Ovary (tissue), 9 donors: ENCODE measurements around the gene FHOD1. TPM values are rescaled to one million over a fixed set of nuclear protein-coding genes. Genes with fewer than 3 reads are reported as not detected.

Source experiments
- DNase-seq, 5 donors: peaks; one replicate each; pipeline ENCODE4 v3.0.0-alpha.2; 2019 to 2020
- H3K27ac ChIP-seq, 2 donors: fragments of 200-600 bp; one replicate each; pipeline versions ENCODE4 v1.5.1 to v1.8.0; 2019 to 2022
- H3K27me3 ChIP-seq: fragments of 200-600 bp; one replicate; pipeline ENCODE4 v1.8.0; 2022
- H3K36me3 ChIP-seq: fragments of 200-600 bp; sonication (generic); one replicate; pipeline ENCODE4 v1.5.1; 2019
- H3K4me1 ChIP-seq: one replicate; pipeline ENCODE4 v1.8.1; 2013; ENCODE audit warnings: mild to moderate bottlenecking, moderate library complexity; ENCODE audit not compliant: insufficient read depth
- H3K4me3 ChIP-seq: fragments of 200-600 bp; sonication (generic); one replicate; pipeline ENCODE4 v1.5.1; 2017
- H3K9me3 ChIP-seq, 2 donors: fragments of 200-600 bp in 1 of 2; sonication (generic) in 1 of 2; one replicate each; pipeline versions ENCODE4 v1.5.1 to v1.8.1; 2013 to 2019; ENCODE audit warnings: mild to moderate bottlenecking in 1 of 2, moderate library complexity in 1 of 2
- EP300 ChIP-seq: sonication (generic); formaldehyde crosslinking; IDR thresholded peaks from one replicate; pipeline ENCODE4 v1.6.1; 2017; ENCODE audit warnings: antibody characterized with exemption
- POLR2A ChIP-seq: fragments of 450-650 bp; IDR thresholded peaks from one replicate; pipeline ENCODE4 v1.6.1; 2017; ENCODE audit warnings: antibody characterized with exemption, mild to moderate bottlenecking, moderate library complexity
- WGBS, 3 donors: extraction: QIAGEN DNeasy Blood & Tissue Kit in 1 of 3; methylation state at CpG; one replicate each; pipeline versions ENCODE4 v1.1.5 to v1.1.7; 2013 to 2017; 5-methylcytosine and 5-hydroxymethylcytosine counted together
- intact Hi-C, 4 donors: fragments of 100-400 bp; cut with DNase I; formaldehyde crosslinking; loops; one replicate each; pipeline versions ENCODE4 v1.11.0 to v1.15.1; 2022 to 2023
- polyA plus RNA-seq, 2 donors: library from polyadenylated mRNA; stranded (reverse); fragments of 200-250 nt in 1 of 2; fragments of 350-450 nt in 1 of 2; fragmentation: Illumina TruSeq in 1 of 2; extraction: RNeasy Lipid Tissue Mini Kit (QIAGEN cat#74804) in 1 of 2; gene quantifications; one replicate each; pipeline ENCODE4 v1.2.3, GENCODE V29; 2013 to 2014
- total RNA-seq, 7 donors: library from RNA; depleted of rRNA in 2 of 7; stranded (reverse); fragments of >200 nt in 2 of 7; fragmentation: NEBNext Ultra II Directional in 3 of 7; extraction: Animal tissue kit (Norgen Biotek cat#: 25700) in 3 of 7; gene quantifications; one replicate each; pipeline versions ENCODE4 v1.1.0 to v1.2.4, GENCODE V29; 2016 to 2023
- TF ChIP-seq, protein P1 (sequence below), 3 donors: fragments of 450-650 bp in 2 of 3; fragments of 200-600 bp in 1 of 3; IDR thresholded peaks; one replicate each; pipeline versions ENCODE4 v1.5.1 to v1.8.0; 2016 to 2022; ENCODE audit warnings: antibody characterized with exemption in 3 of 3, mild to moderate bottlenecking in 1 of 3
- donor health status: DM: no; HTN: no; CAD: no; lungs with moderate emphysema.
- donor health status: DM: no; HTN: no; CAD: no.
- donor health status: Bipolar disorder and iron deficiency.
- donor health status: DM: yes; HTN: yes; CAD: no.
- donor health status: DM: no; HTN: no; CAD: no.
- donor health status: DM: yes; HTN: yes; CAD: no.

The FHOD1 gene
- total and polyA plus RNA-seq, 9 donors: 16.0 to 84.2 (median 36.9) TPM

DNA sequence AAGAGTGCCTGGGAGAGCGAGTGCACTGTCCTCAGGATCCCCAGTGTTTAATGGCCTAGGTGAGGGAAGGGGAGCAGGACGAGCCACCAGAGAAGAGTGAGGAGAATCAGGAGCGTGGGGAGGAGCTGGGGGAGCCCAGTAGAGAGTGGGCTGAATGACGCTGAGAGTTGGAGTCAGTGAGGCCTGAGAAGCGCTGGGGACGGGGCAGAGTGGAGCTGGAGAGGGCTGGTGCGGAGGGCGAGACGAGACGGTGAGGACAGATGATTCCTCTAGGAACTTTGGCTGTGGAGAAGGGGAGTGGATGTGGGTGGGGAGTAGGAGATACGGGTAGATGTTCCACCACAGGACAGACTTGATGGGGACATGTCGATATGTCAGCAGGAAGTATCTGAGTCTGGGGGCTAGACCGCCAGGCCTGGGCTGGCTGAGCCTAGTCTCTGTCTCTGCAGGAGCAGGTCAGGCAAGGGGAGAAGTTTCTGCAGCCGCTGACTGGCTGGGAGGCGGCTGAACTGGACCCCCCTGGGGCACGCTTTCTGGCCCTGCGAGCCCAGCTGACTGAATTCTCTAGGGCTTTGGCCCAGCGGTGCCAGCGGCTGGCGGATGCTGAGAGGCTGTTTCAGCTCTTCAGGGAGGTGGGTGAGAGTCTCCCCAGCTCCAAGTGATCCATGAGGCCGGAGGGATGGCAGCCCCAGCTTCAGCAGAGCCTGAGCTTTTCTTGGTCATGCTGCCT, 36.7 kb upstream of the FHOD1 start:
- no peaks in the 10 kb centered on the region for H3K27me3 ChIP-seq
- no peaks in the 10 kb centered on the region for H3K36me3 ChIP-seq
- TF ChIP-seq, protein P1, sequence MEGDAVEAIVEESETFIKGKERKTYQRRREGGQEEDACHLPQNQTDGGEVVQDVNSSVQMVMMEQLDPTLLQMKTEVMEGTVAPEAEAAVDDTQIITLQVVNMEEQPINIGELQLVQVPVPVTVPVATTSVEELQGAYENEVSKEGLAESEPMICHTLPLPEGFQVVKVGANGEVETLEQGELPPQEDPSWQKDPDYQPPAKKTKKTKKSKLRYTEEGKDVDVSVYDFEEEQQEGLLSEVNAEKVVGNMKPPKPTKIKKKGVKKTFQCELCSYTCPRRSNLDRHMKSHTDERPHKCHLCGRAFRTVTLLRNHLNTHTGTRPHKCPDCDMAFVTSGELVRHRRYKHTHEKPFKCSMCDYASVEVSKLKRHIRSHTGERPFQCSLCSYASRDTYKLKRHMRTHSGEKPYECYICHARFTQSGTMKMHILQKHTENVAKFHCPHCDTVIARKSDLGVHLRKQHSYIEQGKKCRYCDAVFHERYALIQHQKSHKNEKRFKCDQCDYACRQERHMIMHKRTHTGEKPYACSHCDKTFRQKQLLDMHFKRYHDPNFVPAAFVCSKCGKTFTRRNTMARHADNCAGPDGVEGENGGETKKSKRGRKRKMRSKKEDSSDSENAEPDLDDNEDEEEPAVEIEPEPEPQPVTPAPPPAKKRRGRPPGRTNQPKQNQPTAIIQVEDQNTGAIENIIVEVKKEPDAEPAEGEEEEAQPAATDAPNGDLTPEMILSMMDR (IDR thresholded peaks at IDR 0.05): no peak
- H3K27ac ChIP-seq: no peak overlapping the region
- intact Hi-C loops: loop anchor here in 3 of 4 donors (5.0 to 10.0 kb wide), 3 partner anchors 111 to 181 kb away; partner anchors contain the start of gene TPPP3 (in 1 of the 3)
- H3K4me3 ChIP-seq: no peak overlapping the region
- no peak for DNase-seq
- WGBS, 3 donors: 90 to 93% (median 90%) methylated on average over 18 to 21 of the region's 21 CpGs
- H3K4me1 ChIP-seq: peaks cover 8% of the 10 kb centered on the region
- no peaks in the 10 kb centered on the region for H3K9me3 ChIP-seq

DNA sequence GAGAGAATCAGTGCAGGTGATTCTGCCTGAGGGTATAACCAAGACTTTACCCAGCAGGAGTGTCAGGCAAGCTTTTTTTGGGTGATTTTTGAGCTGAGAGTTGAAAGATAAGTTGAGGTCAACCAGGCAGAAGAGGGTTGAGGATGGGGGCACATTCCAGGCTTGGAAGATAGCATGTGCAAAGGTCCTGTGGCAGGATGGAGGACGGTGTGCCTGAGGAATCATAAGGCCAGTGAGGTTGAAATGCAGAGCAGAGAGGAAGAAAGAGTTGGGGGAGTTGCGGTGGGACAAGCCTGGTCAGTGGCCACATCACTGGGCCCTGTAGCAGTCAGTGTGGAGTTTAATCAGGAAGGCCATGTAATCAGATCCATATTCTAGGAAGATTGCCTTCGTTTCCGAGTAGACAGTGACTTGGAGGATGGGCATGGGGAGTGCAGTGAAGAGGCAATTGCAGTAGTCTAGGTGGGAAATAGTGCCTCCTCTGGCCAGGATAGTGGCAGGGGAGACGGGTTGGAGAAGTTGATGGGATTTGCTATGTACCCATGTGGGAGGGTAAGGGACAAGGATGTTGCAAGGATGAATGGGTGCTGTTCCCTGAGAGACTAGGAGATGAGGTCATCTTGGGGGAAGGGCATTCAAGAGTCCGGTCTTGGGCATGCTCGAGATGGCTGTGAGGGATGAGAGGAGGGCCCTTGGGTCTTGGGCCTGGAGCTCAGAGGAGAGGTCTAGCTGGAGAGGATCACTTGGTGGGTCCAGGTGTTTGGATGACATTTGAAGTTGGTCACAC, 36.0 kb upstream of the FHOD1 start:
- 87 to 93% (median 91%) methylated on average over 7 of the region's 7 CpGs for WGBS, 3 donors
- Histone ChIP-seq H3K27me3 (no peaks in the 10 kb centered on the region), H3K36me3 (no peaks in the 10 kb centered on the region), H3K4me1 (peaks cover 11% of the 10 kb centered on the region), H3K9me3 (no peaks in the 10 kb centered on the region), H3K4me3 (no peak overlapping the region), H3K27ac (no peak overlapping the region)
- TF ChIP-seq, protein P1 (IDR thresholded peaks at IDR 0.05): no peak
- no peak for TF ChIP-seq EP300
- no peak for TF ChIP-seq POLR2A
- intact Hi-C loops: loop anchor here in 3 of 4 donors (5.0 to 10.0 kb wide), 3 partner anchors 112 to 182 kb away; partner anchors contain the start of gene TPPP3 (in 1 of the 3)
- DNase-seq: no peak

DNA sequence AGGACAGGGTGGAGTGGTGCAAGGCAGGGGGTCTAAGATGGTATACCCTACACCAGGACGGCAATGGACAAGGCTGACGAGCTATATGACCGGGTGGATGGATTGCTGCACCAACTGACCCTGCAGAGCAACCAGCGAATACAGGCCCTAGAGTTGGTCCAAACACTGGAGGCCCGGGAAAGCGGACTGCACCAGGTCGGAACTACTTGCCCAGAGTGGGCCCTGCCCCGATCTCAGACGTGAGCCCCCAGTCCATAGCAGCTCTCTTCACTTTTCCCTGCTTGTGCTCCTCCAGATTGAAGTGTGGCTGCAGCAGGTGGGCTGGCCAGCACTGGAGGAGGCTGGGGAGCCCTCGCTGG, 35.1 kb upstream of the FHOD1 start:
- Histone ChIP-seq H3K36me3 (no peaks in the 10 kb centered on the region), H3K9me3 (no peaks in the 10 kb centered on the region), H3K27me3 (no peaks in the 10 kb centered on the region), H3K27ac (no peak overlapping the region), H3K4me1 (peaks cover 12% of the 10 kb centered on the region), H3K4me3 (no peak overlapping the region)
- intact Hi-C loops: loop anchor here in 3 of 4 donors (5.0 to 10.0 kb wide), 3 partner anchors 112 to 182 kb away; partner anchors contain the start of gene TPPP3 (in 1 of the 3)
- TF ChIP-seq, protein P1 (IDR thresholded peaks at IDR 0.05): no peak
- TF ChIP-seq POLR2A (no peak), EP300 (no peak)
- 90 to 94% (median 93%) methylated on average over 10 of the region's 10 CpGs for WGBS, 3 donors
- no peak for DNase-seq

DNA sequence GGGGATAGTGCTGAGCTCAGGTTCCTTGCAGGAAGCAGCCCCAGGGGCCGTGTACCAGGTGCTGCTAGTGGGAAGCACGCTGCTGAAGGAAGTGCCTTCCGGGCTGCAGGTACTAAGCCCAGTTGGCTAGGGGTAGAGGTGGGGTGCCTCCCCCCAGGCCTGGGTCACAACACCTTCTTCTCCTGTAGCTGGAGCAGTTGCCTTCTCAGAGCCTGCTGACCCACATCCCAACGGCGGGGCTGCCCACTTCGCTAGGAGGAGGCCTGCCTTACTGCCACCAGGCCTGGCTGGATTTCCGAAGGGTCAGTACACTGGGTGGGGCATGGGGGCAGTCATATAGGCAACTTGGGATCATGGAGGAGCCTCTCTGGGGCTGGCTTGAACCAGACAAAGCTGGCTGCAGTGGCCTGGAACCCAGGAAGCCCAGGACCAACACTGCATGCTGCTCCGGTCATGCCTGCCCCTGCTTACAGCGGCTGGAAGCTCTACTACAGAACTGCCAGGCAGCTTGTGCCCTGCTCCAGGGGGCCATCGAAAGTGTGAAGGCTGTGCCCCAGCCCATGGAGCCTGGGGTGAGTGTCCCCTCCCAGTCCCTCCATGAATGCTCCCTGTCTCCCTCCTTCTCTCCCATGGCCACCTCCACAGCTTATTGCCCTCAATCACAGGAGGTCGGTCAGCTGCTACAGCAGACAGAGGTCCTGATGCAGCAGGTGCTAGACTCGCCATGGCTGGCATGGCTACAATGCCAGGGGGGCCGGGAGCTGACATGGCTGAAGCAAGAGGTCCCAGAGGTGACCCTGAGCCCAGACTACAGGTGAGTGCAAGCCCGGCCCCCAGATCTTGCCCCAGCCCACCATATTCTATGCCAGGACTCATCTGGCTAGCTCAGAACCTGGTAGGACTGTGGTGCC, 34.5 kb upstream of the FHOD1 start:
- no peaks in the 10 kb centered on the region for H3K36me3 ChIP-seq
- H3K9me3 ChIP-seq: no peaks in the 10 kb centered on the region
- peaks cover 12% of the 10 kb centered on the region for H3K4me1 ChIP-seq
- H3K27me3 ChIP-seq: no peaks in the 10 kb centered on the region
- no peak overlapping the region for H3K27ac ChIP-seq
- intact Hi-C loops: loop anchor here in 3 of 4 donors (5.0 to 10.0 kb wide), 3 partner anchors 113 to 183 kb away; partner anchors contain the start of gene TPPP3 (in 1 of the 3)
- 89 to 92% (median 90%) methylated on average over 13 to 14 of the region's 14 CpGs for WGBS, 3 donors
- DNase-seq: no peak
- no peak for TF ChIP-seq POLR2A
- TF ChIP-seq EP300: no peak
- TF ChIP-seq, protein P1 (IDR thresholded peaks at IDR 0.05): no peak
- no peak overlapping the region for H3K4me3 ChIP-seq
